GM19463 (cell line): ENCODE results near the gene AHNAK.

Source experiments
- ATAC-seq: cut with Tn5 transposase; IDR thresholded peaks from one replicate; pipeline ENCODE4 v1.9.1; 2021; ENCODE audit warnings: mild to moderate bottlenecking, moderate library complexity; ENCODE audit not compliant: unreplicated experiment

The AHNAK gene

DNA sequence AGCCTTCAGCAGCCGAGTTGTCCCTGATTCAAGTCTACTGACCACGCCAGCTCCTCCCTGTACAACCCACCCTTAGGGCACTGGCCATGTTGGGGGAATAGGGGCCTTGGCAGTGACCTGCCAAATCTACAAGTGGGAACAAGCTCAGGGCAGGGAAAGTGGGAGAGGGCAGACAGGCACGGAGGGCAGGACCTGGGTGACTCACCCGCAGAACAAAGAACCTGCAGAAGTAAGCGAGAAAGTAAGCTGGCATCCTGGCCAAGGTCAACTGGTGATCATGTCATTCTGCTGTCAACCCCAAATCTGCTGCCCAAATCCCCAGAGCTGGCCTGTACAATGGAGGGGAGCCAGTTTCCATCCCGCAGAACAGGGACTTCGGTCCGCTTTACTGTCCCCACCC is 135.6 kb downstream of the AHNAK start:
- ATAC-seq, result no peak

DNA sequence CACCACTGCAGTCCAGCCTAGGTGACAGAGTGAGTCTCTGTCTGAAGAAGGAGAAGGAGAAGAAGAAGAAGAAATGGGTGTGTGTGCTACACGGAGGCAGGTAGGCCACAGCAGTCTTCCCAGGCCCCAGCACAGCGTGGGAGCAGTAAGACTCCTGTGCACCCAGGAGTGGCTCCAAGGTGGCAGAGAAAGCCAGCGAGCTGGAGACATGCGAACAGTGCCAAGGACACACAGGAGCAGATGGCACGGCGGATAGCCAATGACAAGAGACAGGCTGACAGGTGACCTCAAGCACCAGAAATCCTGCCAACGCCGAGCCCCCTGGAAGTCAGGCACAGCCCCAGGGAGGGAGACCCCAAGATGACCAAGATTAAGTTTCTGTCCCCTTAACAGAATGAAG is 136.8 kb downstream of the AHNAK start:
- ATAC-seq, result no peak

DNA sequence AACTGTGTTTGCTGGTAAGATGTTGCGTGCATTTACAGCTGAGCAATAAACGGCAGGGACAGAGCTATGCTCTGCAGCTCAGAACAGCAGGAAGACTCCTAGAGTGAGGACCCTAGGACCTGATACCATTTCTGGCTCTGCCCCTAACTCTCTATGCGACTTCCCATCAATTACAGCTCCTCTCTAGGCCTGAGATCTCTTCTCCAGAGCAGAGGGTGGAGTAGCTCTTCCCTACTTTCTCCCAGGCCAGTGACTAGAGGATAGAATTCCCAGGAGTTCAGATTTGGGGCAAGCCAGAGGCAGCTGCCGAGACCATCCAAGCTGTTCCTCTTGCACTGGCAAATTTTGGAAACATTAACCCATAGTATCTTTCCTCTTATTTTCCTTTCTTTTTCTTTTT is 140.6 kb downstream of the AHNAK start:
- no peak for ATAC-seq

DNA sequence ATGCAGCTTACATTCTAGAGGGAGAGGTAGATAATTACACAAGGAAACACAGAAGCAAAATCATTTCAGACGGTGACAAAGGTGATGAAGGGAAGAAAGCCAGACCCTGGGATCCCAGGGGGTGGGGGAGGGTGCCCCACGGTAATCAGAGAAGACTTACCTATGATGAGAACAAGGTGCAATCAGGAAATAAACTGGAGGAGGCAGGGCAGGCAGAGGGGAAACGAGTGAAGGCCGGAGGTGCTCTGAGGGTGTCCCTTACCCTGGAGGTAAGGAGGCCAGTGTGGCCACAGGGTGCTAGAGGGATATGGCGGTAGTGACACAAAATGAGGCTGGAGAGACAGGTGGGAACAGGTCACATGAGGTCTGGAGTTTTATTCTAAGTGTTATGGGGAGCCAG is 141.7 kb downstream of the AHNAK start:
- no peak for ATAC-seq

DNA sequence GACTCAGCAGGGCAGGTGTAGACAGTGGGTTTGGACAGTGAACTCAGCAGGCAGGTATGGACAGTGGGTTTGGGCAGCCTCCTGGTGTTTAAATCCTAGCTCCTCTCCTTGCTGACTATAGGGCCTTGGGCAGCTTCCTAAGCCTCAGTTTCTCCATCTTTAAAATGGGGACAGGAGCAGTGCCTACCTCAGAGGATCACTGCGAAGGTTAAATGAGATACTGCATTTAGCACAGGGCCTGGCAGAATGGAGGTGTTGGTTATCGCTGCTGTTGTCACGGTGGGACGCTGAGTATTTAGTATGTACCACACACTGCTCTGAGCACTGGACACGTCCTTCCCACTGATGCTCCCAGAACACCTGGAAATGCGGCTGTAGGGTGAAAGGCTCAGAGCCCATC is 142.2 kb downstream of the AHNAK start:
- no peak for ATAC-seq

DNA sequence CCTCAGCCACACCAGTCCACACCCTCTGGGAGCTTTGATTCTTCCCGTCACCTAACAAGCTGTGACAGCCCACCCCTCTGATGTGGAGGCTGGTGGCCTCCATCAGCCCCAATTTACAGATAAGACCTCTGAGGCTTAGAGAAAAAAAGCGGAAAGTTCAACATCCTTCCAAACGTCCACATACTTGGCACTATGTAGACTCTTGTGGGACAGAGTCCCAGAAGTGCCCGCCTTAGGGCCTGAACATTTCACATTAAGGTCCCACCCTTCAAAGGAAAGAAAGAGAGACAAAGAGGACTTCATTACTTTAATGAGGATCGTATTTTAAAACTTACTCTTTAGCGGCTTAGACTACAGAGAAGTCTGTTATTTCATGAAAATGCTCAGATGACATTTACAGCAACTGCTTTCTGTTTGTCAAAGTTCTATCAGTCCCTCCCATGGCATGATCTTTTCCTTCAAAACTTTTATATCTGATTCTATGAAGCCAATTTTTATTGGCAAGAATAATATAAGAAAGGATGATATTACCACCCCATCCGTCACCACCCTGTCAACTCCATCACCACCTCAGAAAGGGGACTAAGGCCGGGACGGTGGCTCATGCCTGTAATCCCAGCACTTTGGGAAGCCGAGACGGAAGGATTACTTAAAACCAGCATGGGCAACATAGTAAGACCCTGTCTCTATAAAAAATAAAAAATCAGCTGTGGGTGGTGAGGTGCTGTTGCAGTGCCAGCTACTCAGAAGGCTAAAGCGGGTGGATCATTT is 143.5 kb downstream of the AHNAK start:
- no peak for ATAC-seq

DNA sequence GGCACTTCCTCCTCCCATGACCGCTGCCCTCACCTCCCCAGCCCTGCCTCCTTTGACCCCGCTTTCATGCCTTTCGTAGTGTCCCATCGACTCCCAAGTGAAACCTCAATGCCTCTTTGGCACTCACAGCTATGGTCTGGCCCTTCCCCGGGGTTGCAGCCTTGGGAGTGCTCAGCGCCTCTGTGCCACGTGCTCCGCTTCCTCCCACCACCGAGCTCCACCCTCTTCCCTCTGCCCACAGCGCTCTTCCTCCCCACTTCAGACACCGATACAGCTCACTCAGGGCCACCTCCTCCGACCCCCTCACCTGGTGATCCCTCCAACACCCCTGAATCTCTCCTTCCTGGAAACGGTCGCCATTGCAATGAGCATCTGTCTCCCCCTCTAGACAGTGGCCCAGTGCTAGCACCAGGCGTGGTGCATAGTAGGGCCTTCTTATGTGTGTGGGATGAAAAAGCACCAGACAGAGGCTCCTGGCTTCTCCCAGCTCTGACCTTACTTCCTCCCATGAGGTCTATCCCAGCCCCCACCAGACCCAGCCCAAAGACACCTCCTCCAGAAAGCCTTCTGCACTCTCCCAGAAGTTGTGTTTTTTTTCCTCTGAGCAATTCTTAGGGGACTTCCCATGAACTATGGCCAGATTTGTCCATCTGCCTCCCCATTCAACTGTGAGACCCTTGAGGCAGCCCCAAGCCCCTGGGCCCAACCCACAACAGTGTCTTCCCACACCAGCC is 144.2 kb downstream of the AHNAK start:
- no peak for ATAC-seq

DNA sequence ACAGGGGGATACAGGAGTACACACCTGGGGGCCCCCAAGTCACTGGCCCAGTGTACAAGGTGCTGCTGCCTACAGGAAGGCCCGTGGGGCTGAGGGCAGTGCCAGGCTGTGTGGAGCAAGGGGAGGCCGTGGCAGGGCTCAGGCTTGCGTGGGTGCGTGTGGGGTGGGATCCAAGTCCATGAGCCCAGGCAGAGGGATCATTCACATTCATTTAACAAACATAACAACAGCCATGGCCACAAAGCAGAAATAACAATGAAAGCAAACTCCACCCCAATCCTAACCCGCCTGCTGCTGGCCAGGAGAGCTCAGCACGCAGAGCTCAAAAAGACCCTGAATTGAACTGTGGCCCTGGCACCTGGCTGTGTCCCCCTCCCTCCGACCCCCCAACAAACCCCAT is 144.8 kb downstream of the AHNAK start:
- ATAC-seq, result no peak

DNA sequence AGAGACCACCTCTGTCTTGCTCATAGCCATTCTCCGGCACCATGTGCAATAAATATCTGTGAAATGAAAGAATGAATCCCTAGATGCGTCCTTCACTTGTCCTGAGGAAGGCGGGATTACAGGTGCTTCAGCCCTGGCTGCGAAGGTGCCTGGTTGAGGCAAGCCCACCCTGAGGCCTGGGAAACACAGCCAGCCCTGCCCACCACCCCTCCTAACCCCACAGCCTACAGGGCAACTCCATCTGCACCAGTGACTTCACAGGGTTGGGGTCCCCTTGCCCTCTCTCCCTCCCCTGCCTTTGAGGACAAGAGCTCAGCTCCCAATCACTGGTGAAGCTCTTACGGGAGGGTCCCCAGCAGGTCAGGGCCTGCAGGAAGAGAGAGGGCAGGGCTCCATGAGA is 145.2 kb downstream of the AHNAK start:
- ATAC-seq, result no peak

DNA sequence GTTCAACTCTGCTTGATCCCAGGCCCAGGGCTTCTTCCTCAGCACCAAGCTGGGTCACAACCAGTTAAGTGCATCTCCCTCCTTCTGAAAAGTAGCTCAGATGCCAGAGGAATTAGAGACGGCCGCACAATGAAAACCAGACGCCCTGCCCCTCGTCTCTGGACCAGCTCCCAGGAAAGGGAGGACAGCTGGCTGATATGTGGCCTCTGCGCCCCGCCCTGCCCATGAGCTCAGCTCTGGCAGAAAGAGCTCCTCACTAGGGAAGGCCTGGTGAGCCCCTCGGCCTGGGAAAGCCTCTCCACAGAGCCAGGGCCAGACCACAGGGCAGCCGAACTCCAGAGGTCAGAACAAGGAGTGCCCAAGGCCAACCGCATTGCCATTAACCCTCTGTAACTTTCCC is 145.8 kb downstream of the AHNAK start:
- no peak for ATAC-seq

DNA sequence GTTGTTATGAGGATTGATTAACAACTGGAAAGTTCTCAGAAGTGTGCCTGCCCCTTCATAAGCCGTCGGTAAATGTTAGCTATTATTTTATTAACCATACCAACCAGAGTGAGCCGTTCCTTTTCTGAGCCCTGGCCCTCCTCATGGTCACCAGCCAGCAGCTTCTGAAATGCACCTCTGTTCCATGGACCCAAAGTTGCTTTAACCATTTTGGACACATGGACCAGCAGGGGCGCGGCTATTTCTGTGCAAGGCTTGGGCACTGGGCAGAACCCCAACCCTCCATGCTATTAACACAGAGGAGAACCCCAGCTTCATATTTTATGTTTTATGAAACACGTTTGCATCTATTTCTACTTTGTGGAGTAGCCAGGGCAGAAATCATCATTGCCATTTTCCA is 146.3 kb downstream of the AHNAK start:
- ATAC-seq, result no peak

DNA sequence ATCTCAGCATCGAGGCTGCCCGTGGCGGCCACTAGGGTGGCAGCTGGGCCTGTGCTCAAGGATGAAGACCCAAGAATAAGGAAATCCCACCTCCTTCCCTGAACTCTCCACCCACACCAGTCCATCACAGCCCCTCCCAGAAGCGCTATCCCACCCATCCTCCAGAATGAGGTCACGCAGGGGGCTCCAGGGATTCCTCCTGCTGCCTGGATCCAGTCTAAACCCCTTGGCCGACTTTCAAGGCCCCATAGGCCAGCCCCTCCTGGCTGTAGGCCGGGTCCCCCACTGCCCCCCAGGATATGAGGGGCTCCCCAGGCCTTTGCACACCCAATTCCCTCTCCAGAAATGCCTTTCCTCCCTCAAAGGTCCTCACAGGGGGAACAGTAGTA is 146.7 kb downstream of the AHNAK start:
- no peak for ATAC-seq

DNA sequence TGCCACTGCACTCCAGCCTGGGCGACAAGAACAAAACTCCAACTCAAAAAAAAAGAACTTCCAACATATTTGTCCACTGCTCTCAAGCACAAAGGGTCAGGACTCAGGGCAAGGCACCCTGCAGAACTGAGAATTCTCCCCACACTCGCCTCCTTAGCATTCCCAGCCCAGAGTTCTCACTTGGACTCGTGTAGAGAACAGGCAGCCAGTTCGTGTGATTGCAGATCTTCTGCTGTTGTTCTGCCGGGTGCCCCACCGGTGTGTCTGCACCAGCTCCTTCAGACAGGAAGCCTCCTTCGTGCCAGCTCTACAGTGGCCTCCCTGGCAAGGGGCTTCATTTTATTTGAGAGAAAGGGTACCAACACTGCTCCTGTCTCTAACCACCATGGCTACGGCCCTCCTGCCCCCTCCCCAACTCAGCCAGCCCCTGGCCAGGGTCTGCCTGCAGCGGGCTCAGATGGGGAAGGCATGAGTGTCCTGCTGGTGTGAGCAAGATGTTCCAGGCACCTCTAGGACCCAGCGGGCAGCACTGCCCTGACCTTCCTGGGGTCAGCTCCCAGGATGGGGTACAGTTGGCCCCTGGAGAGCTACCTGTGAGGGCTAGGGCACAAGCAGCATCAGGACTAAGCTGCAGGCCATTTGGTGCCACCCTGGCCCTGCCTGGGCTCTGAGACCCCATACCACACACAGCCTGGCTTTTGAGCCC is 147.3 kb downstream of the AHNAK start:
- no peak for ATAC-seq

DNA sequence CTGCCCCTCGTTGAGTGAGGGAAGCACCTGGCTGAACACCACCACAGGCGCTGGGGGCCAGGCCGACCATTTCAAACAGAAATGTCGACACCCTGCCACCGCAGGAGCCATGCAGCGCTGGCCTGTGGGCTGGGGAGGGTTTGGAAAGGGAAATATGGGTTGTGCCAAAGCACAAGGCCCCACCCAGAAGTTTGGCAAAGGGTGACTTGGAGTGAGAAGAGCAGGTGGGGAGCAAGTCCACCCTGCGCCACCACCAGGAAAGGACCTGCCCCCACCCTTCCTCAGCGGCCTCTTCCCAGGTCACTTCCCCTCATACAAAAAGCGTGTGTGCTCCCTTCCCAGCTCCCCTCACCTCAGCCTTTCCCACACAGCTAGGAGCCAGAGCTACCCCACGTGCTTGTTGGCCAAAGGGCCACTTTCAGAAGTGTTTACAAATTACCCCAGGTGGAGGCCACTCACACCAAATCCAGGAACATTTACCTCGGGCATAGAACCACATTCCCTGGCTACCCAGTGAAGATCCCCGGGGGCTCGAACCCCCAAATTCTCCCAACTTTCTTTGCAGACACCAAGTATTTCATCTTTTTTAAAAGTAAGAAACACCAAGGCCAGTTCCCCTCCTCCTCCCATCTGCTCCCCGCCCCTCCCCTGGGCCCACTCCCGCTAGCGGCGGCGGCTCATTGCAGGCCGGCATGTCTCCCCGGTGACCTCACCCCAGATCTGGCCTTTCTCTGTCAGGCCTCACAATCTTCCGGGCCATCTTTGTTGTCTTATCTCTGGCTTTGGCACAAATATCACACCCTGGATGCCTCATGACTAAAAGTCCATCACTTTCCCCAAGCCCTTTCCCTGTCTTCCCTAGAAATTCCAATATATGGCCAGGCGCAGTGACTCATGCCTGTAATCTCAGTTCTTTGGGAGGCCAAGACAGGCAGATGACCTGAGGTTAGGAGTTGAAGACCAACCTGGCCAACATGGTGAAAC is 148.3 kb downstream of the AHNAK start:
- ATAC-seq, result no peak

DNA sequence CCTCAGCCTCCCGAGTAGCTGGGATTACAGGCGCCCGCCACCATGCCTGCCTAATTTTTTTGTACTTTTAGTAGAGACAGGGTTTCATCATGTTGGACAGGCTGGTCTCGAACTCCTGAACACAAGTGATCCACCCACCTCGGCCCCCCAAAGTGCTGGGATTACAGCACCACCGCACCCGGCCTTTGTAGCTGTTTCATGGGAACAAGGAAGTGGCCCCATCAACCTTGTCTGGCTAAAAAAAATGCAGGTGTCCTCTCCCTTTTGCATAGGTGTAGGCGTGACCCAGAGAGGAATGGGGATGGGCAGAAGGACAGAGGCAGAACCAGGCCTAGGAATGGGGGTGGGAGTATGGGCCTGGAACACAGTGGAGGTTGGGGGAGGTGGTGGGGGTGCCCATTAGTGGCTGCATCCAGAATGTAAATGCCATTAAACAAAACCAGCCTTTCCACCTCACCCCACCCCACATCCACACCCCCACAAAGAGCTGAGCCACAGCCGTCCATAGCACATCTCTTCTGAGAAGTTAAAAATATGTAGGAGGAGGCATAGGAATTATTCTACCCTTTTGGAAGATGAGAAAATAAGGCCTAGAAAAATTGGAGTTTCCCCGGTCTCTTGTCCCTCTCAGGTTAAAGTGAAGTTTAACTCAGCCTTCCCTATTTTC is 150.6 kb downstream of the AHNAK start:
- no peak for ATAC-seq

DNA sequence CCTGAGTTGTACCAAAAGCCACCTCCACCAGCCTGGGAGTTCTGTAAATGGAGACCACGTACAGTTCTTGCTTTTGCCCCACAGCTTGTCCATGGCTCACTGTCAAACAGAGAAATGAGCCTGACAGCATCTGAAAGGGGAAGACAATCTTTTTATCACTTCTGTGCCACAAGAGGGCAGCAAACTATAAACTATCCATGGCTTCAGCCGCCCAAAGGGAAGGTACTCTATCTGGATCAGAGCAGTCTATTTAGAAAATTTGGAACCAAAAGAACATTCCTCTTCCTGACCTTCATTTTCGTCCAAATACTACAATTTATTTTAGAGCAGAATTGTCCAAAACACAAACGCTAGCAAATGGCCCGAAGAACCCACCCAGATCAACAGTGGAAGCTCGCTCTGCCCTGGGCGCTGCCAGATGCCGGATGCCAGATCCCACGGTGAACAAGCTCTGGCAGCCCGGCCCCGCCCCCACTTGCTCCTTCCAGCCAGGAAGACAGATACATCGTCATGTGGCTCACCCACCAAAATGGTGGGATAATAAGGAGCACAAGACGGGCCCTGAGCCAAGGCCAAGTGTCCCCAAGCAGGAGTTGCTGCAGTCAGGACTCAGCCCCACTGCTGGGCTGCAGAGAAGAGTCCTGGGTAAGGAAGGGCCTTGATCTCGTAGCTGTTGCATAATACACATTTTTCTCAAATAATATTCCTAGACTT is 151.6 kb downstream of the AHNAK start:
- no peak for ATAC-seq

DNA sequence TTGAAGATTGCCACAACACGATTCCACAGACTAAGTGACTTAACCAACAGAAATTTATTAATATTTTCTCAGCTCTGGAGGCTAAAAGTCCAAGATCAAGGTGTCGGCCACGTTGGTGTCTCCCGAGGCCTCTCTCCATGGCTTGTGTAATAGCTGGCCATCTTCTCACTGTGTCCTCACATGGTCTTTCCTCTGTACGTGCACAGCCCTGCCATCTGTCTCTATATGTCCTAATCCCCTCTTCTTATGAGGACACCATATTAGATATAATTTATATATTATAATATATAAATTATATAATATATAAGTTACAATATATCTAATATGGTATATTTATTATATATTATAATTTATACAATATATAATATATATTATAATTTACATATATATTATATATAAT is 152.9 kb downstream of the AHNAK start:
- no peak for ATAC-seq

DNA sequence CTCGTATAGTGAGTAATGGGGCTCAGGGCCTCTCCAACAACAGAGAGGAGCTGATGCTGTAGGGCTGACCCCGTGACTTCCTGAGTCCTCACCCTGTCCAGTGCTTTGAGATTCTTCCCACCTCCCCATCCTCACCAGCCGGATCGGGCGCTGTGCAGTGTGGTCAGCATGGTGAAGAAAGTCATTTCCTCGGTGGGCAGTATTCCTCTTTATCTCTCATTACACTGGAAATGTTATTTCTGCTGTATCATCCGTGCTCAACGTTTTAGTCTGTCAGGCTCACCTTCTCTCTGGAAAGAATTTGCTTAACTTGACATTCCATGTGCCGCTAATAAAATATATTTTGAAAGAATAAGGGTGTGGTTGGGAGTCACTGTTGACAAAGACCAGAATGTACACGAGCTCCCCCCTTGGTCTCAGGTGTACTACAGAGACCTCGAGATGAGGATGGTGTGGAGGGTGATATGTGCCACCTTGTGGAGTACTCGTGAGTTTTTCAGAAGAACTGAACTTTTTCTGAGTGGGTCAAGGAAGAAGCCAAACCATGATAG is 153.5 kb downstream of the AHNAK start:
- no peak for ATAC-seq

DNA sequence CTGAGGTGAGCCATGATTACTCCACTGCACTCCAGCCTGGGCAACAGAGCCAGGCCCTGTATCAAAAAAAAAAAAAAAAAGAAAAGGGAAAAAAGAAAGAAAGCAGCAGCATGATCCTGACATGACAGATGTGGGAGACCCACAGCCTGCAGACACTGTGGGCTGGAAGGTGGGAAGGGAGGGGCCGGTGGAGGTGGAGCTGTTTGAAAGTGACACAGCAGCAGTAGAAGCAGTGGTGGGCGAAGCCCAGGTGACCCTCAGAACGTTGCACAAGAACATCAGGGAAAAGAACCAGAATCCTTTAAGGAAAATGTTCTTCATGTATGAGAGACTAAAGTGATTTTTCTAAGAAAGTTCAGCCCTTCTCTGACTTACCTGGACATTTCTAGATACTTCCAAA is 154.1 kb downstream of the AHNAK start:
- no peak for ATAC-seq
